PC-9 (cell line): ENCODE measurements around the gene COMMD1.

Experiments
- EZH2 ChIP-seq: fragments of 200-600 bp; sonication (generic); IDR thresholded peaks from 2 replicates; pipeline ENCODE4 v1.8.0; 2017; ENCODE audit warnings: antibody characterized with exemption, low read depth
- TF ChIP-seq, protein P1 (sequence below): fragments of 200-600 bp; sonication (generic); conservative IDR thresholded peaks from 2 replicates; pipeline ENCODE4 v1.6.1; 2017; ENCODE audit warnings: mixed run types, antibody characterized with exemption, mild to moderate bottlenecking, moderate library complexity

DNA sequence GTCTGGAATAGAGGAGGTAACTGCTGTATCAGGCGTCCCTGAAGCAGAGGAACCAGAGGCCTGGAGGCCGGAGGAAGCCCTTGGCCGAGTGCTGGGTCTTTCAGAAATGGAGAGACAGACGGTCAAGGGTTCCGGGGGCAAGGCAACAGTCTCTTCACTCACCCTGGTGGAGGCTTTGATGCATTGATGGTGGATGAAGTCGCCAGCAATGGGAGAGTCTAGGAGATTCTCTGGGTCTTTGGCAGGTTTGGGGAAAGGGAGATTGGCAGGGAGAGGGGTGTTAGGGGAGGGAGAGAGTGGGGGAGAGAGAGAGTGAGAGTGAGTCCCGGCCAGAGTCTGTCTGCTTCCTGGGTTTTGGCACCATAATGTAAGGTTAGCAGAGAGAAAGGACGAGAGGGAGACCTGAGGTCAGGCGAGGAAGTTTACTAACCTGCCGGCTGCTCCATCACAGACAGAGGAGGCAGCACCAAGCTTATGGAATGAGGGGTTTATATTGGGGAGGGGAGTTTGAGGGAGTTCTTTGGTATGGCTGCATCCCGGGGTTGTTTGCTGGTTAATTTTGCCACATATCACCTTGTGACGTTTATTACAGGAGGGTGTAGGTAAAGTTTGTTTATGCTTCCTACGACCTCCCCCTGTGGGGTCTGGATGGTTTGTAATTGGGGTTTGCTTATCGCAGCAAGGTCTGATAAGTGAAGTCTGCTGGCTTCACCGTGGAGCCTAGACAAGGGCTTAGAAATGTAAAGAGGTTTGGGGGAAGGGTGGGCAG is 19.6 kb downstream of the COMMD1 start:
- TF ChIP-seq, protein P1, sequence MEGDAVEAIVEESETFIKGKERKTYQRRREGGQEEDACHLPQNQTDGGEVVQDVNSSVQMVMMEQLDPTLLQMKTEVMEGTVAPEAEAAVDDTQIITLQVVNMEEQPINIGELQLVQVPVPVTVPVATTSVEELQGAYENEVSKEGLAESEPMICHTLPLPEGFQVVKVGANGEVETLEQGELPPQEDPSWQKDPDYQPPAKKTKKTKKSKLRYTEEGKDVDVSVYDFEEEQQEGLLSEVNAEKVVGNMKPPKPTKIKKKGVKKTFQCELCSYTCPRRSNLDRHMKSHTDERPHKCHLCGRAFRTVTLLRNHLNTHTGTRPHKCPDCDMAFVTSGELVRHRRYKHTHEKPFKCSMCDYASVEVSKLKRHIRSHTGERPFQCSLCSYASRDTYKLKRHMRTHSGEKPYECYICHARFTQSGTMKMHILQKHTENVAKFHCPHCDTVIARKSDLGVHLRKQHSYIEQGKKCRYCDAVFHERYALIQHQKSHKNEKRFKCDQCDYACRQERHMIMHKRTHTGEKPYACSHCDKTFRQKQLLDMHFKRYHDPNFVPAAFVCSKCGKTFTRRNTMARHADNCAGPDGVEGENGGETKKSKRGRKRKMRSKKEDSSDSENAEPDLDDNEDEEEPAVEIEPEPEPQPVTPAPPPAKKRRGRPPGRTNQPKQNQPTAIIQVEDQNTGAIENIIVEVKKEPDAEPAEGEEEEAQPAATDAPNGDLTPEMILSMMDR = no peak
- TF ChIP-seq EZH2 = no peak
